H1 (cell line): ENCODE data around the gene SLC35G4. TPM values are rescaled to one million over a fixed set of nuclear protein-coding genes. Genes with fewer than 3 reads are reported as not detected.

Experiments used
- SIN3A ChIP-seq, 2 experiments: IDR thresholded peaks in 1 of 2; conservative IDR thresholded peaks in 1 of 2; 2 replicates each; pipeline ENCODE4 v1.6.1; 2011 to 2012; ENCODE audit warnings: low read length in 2 of 2, improper control_type of control experiment in 1 of 2, low read depth in 1 of 2, mild to moderate bottlenecking in 1 of 2
- USF2 ChIP-seq: IDR thresholded peaks from 2 replicates; pipeline ENCODE4 v1.6.1; 2011; ENCODE audit warnings: low read length, improper control_type of control experiment
- polyA plus RNA-seq, 7 experiments: library from polyadenylated mRNA; depleted of rRNA in 3 of 7; stranded (reverse) in 5 of 7; unstranded in 2 of 7; fragments of >200 nt in 5 of 7; fragments of 200-250 nt in 2 of 7; gene quantifications; 1 replicate in 5 of 7; 2 replicates in 1 of 7; 4 replicates in 1 of 7; pipeline versions ENCODE4 v1.2.1 to v1.2.3, GENCODE V29; 2011 to 2013; ENCODE audit warnings: missing spikeins in 2 of 7, mixed read lengths in 2 of 7
- total RNA-seq: library from RNA; stranded (reverse); fragmentation: NEBNext Ultra II Directional; extraction: Animal tissue kit (Norgen Biotek cat#: 25700); gene quantifications from 2 replicates; pipeline ENCODE4 v1.2.1, GENCODE V29; 2021
- TF ChIP-seq, protein P1 (sequence below): fragments of 300-600 bp; sonication (generic); IDR thresholded peaks from 2 replicates; pipeline ENCODE4 v1.7.1; 2012; ENCODE audit warnings: low read length, moderate library complexity, mild to moderate bottlenecking, inconsistent platforms; ENCODE audit not compliant: insufficient replicate concordance

Gene SLC35G4
- total and polyA plus RNA-seq, 2 of the 8 experiments (the other 6 are each of a cell fraction or from before 2014, with no cell fraction given), result not detected

GRCh38 chr18:11658989-11659388 is 49.6 kb downstream of the SLC35G4 start (continued):
- TF ChIP-seq, protein P1, sequence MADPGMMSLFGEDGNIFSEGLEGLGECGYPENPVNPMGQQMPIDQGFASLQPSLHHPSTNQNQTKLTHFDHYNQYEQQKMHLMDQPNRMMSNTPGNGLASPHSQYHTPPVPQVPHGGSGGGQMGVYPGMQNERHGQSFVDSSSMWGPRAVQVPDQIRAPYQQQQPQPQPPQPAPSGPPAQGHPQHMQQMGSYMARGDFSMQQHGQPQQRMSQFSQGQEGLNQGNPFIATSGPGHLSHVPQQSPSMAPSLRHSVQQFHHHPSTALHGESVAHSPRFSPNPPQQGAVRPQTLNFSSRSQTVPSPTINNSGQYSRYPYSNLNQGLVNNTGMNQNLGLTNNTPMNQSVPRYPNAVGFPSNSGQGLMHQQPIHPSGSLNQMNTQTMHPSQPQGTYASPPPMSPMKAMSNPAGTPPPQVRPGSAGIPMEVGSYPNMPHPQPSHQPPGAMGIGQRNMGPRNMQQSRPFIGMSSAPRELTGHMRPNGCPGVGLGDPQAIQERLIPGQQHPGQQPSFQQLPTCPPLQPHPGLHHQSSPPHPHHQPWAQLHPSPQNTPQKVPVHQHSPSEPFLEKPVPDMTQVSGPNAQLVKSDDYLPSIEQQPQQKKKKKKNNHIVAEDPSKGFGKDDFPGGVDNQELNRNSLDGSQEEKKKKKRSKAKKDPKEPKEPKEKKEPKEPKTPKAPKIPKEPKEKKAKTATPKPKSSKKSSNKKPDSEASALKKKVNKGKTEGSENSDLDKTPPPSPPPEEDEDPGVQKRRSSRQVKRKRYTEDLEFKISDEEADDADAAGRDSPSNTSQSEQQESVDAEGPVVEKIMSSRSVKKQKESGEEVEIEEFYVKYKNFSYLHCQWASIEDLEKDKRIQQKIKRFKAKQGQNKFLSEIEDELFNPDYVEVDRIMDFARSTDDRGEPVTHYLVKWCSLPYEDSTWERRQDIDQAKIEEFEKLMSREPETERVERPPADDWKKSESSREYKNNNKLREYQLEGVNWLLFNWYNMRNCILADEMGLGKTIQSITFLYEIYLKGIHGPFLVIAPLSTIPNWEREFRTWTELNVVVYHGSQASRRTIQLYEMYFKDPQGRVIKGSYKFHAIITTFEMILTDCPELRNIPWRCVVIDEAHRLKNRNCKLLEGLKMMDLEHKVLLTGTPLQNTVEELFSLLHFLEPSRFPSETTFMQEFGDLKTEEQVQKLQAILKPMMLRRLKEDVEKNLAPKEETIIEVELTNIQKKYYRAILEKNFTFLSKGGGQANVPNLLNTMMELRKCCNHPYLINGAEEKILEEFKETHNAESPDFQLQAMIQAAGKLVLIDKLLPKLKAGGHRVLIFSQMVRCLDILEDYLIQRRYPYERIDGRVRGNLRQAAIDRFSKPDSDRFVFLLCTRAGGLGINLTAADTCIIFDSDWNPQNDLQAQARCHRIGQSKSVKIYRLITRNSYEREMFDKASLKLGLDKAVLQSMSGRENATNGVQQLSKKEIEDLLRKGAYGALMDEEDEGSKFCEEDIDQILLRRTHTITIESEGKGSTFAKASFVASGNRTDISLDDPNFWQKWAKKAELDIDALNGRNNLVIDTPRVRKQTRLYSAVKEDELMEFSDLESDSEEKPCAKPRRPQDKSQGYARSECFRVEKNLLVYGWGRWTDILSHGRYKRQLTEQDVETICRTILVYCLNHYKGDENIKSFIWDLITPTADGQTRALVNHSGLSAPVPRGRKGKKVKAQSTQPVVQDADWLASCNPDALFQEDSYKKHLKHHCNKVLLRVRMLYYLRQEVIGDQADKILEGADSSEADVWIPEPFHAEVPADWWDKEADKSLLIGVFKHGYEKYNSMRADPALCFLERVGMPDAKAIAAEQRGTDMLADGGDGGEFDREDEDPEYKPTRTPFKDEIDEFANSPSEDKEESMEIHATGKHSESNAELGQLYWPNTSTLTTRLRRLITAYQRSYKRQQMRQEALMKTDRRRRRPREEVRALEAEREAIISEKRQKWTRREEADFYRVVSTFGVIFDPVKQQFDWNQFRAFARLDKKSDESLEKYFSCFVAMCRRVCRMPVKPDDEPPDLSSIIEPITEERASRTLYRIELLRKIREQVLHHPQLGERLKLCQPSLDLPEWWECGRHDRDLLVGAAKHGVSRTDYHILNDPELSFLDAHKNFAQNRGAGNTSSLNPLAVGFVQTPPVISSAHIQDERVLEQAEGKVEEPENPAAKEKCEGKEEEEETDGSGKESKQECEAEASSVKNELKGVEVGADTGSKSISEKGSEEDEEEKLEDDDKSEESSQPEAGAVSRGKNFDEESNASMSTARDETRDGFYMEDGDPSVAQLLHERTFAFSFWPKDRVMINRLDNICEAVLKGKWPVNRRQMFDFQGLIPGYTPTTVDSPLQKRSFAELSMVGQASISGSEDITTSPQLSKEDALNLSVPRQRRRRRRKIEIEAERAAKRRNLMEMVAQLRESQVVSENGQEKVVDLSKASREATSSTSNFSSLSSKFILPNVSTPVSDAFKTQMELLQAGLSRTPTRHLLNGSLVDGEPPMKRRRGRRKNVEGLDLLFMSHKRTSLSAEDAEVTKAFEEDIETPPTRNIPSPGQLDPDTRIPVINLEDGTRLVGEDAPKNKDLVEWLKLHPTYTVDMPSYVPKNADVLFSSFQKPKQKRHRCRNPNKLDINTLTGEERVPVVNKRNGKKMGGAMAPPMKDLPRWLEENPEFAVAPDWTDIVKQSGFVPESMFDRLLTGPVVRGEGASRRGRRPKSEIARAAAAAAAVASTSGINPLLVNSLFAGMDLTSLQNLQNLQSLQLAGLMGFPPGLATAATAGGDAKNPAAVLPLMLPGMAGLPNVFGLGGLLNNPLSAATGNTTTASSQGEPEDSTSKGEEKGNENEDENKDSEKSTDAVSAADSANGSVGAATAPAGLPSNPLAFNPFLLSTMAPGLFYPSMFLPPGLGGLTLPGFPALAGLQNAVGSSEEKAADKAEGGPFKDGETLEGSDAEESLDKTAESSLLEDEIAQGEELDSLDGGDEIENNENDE, result no peak
- TF ChIP-seq SIN3A (conservative IDR thresholded peaks at IDR 0.05 in 1 of 2, IDR thresholded peaks at IDR 0.05 in 1 of 2; ENCODE audit: low read depth in 1 of 2, low read length in 2 of 2) (no peak), USF2 (no peak)
